Hippocampal formation (tissue), 2 donors: ENCODE measurements around the gene CAST.
"Not testable (repeated sequence)": the region's sequence is repeated elsewhere in the genome, so short reads cannot be mapped to it uniquely, and the experiment has no call there.

Experiments
- DNase-seq, 2 donors: peaks; one replicate each; lab custom pipeline; 2025; lab: John Stamatoyannopoulos, UW

CAST gene

GRCh38 chr5:96781031-96781971 is 119.1 kb downstream of the CAST start:
- no peak for DNase-seq

- DNase-seq: no peak
Measured at GRCh38 chr5:96783326-96783725, 121.2 kb downstream of the CAST start.

GRCh38 chr5:96785326-96786109 is 123.3 kb downstream of the CAST start:
- no peak for DNase-seq

- no peak for DNase-seq
Measured at GRCh38 chr5:96788112-96788749, 126.1 kb downstream of the CAST start.

GRCh38 chr5:96789794-96790330 is 127.7 kb downstream of the CAST start:
- DNase-seq: no peak

GRCh38 chr5:96790961-96791504 is 128.9 kb downstream of the CAST start:
- DNase-seq: no peak

GRCh38 chr5:96794757-96795156 is 132.6 kb downstream of the CAST start:
- DNase-seq: no peak

GRCh38 chr5:96795626-96796025 is 133.4 kb downstream of the CAST start:
- DNase-seq: no peak

- DNase-seq: no peak
Measured at GRCh38 chr5:96796434-96796833, 134.3 kb downstream of the CAST start.

- not testable (repeated sequence) for DNase-seq
Measured at GRCh38 chr5:96801718-96802117, 139.5 kb downstream of the CAST start.

GRCh38 chr5:96807075-96807654 is 145.0 kb downstream of the CAST start:
- DNase-seq: peak; percentile 80

- no peak for DNase-seq
Measured at GRCh38 chr5:96808541-96808828, 146.3 kb downstream of the CAST start.

GRCh38 chr5:96808868-96809558 is 146.8 kb downstream of the CAST start:
- DNase-seq: no peak

GRCh38 chr5:96809921-96810320 is 147.7 kb downstream of the CAST start:
- DNase-seq: no peak

- no peak for DNase-seq
Measured at GRCh38 chr5:96812851-96813250, 150.7 kb downstream of the CAST start.

- DNase-seq: no peak
Measured at GRCh38 chr5:96814041-96814440, 151.9 kb downstream of the CAST start.

- DNase-seq: no peak
Measured at GRCh38 chr5:96816411-96816939, 154.3 kb downstream of the CAST start.

GRCh38 chr5:96816991-96817390 is 154.8 kb downstream of the CAST start:
- no peak for DNase-seq

GRCh38 chr5:96817506-96817905 is 155.3 kb downstream of the CAST start:
- DNase-seq: peak in 1 of 2 donors; percentile 41

- no peak for DNase-seq
Measured at GRCh38 chr5:96818125-96818788, 156.1 kb downstream of the CAST start.
